Heart left ventricle (tissue), 13 donors: Measurements from ENCODE around the gene ARSG.

Source experiments
- CTCF ChIP-seq, 12 donors: fragments of 200-600 bp; sonication (generic) in 4 of 12; IDR thresholded peaks; one replicate each; pipeline versions ENCODE4 v1.5.0 to v1.8.0; 2018 to 2022; ENCODE audit warnings: antibody characterized with exemption in 12 of 12, mild to moderate bottlenecking in 5 of 12
- POLR2A ChIP-seq, 2 donors: fragments of 450-650 bp; IDR thresholded peaks; one replicate each; pipeline ENCODE4 v1.6.1; 2017; ENCODE audit warnings: antibody characterized with exemption in 2 of 2, mild to moderate bottlenecking in 2 of 2, moderate library complexity in 2 of 2
- donor health status: ischemic (EF 13 %, LVEDD 7.1; RV severe dilation, severe dysfunction).
- donor health status: DM: no; HTN: yes; CAD: no.
- donor health status: DM: no; HTN: no; CAD: no.
- donor health status: ischemic (EF 25% LVEDD 6.9; RV normal size, moderate dysfunction).
- donor health status: ischemic (EF 25% LVEDD 5.7; RV mildly dilated, moderate dysfunction).
- donor health status: ischemic (EF 35%, LVEDD 5.7; RV mildly dilated, moderate dysfunction).
- donor health status: nonischemic (EF 11% LVEDD 7.7; RV severe dilation, severe dysfunction).
- donor health status: DM: yes; HTN: yes; CAD: no.
- donor health status: PGD.
- donor health status: ischemic (EF 29% LVEDD 5.4; RV normal size, mild dysfunction).
- donor health status: nonischemic (EF 23%, LVEDD 6.1; RV moderate dilation, normal function).

- TF ChIP-seq CTCF (IDR thresholded peaks at IDR 0.05): no peak
- TF ChIP-seq POLR2A (IDR thresholded peaks at IDR 0.05): no peak
These were observed 2.9 kb downstream of the ARSG start for GRCh38 chr17:68294196-68294555.
